ENCODE data around the gene AURKA. TPM values are rescaled to one million over a fixed set of nuclear protein-coding genes. Genes with fewer than 3 reads are reported as not detected.

The AURKA gene
- total and polyA plus RNA-seq, 4 donors = 0.88 to 41.6 (median 2.7) TPM

- H3K4me1 ChIP-seq (ENCODE audit: control insufficient read depth in 4 of 4, insufficient read depth in 4 of 4, low read length in 3 of 4) = peaks cover 2 to 21% (median 16%) of the 10 kb centered on the region in 4 donors
- no peak overlapping the region for H3K4me3 ChIP-seq (ENCODE audit: low read depth in 1 of 3, low read length in 3 of 3)
- H3K27ac ChIP-seq (ENCODE audit: low read depth in 1 of 2, low read length in 2 of 2) = no peak overlapping the region
- WGBS = 98% methylated on average over 4 of the region's 4 CpGs
- H3K27me3 ChIP-seq (ENCODE audit: control insufficient read depth in 4 of 4, insufficient read depth in 4 of 4, low read length in 3 of 4) = no peaks in the 10 kb centered on the region
- no peak for DNase-seq (ENCODE audit: low spot score)
- TF ChIP-seq EGR1 (IDR thresholded peaks at IDR 0.05; ENCODE audit: low read depth in 2 of 2) (no peak), HNF4G (IDR thresholded peaks at IDR 0.05) (no peak), ATF3 (IDR thresholded peaks at IDR 0.05) (no peak), FOXA2 (IDR thresholded peaks at IDR 0.05) (no peak), YY1 (IDR thresholded peaks at IDR 0.05) (no peak), GABPA (IDR thresholded peaks at IDR 0.05 in 1 of 2, conservative IDR thresholded peaks at IDR 0.05 in 1 of 2) (no peak), REST (IDR thresholded peaks at IDR 0.05) (no peak)
- peaks cover 0 to 6% (median 1%) of the 10 kb centered on the region in 4 donors for H3K36me3 ChIP-seq (ENCODE audit: control insufficient read depth in 4 of 4, insufficient read depth in 3 of 4, low read depth in 1 of 4, low read length in 3 of 4)
- H3K9ac ChIP-seq (ENCODE audit: low read depth in 1 of 2, low read length in 2 of 2) = no peak overlapping the region
- no peaks in the 10 kb centered on the region for H3K9me3 ChIP-seq (ENCODE audit: control insufficient read depth in 4 of 4, low read length in 3 of 4)
These were observed 2.2 kb downstream of the AURKA start for GRCh38 chr20:56389807-56390206.

GRCh38 chr20:56388882-56389281 lies 3.1 kb downstream of the AURKA start:
- 84% methylated on average over 4 of the region's 4 CpGs for whole genome bisulfite sequencing
- Histone ChIP-seq H3K27ac (ENCODE audit: low read depth in 1 of 2, low read length in 2 of 2) (no peak overlapping the region), H3K9me3 (ENCODE audit: control insufficient read depth in 4 of 4, low read length in 3 of 4) (no peaks in the 10 kb centered on the region), H3K4me3 (ENCODE audit: low read depth in 1 of 3, low read length in 3 of 3) (no peak overlapping the region), H3K36me3 (ENCODE audit: control insufficient read depth in 4 of 4, insufficient read depth in 3 of 4, low read depth in 1 of 4, low read length in 3 of 4) (peaks cover 0 to 6% (median 1%) of the 10 kb centered on the region in 4 donors), H3K4me1 (ENCODE audit: control insufficient read depth in 4 of 4, insufficient read depth in 4 of 4, low read length in 3 of 4) (peaks cover 2 to 19% (median 16%) of the 10 kb centered on the region in 4 donors), H3K27me3 (ENCODE audit: control insufficient read depth in 4 of 4, insufficient read depth in 4 of 4, low read length in 3 of 4) (no peaks in the 10 kb centered on the region), H3K9ac (ENCODE audit: low read depth in 1 of 2, low read length in 2 of 2) (no peak overlapping the region)
- no peak for DNase-seq (ENCODE audit: low spot score)
- TF ChIP-seq RAD21 (IDR thresholded peaks at IDR 0.05) (no peak), FOXA2 (IDR thresholded peaks at IDR 0.05) (no peak), GABPA (IDR thresholded peaks at IDR 0.05 in 1 of 2, conservative IDR thresholded peaks at IDR 0.05 in 1 of 2) (no peak), MAX (IDR thresholded peaks at IDR 0.05) (no peak), ZBTB33 (IDR thresholded peaks at IDR 0.05) (no peak), HNF4A (conservative IDR thresholded peaks at IDR 0.05) (no peak), JUND (IDR thresholded peaks at IDR 0.05) (no peak), CTCF (IDR thresholded peaks at IDR 0.05; ENCODE audit: low read depth, low read length, missing input control) (no peak), REST (IDR thresholded peaks at IDR 0.05) (no peak), YY1 (IDR thresholded peaks at IDR 0.05) (no peak), NR2F2 (IDR thresholded peaks at IDR 0.05) (no peak), EGR1 (IDR thresholded peaks at IDR 0.05; ENCODE audit: low read depth in 2 of 2) (no peak), RXRA (IDR thresholded peaks at IDR 0.05) (no peak), SP1 (IDR thresholded peaks at IDR 0.05) (no peak), HNF4G (IDR thresholded peaks at IDR 0.05) (no peak)

All from liver (tissue), 9 donors.